C4-2B (cell line): Measurements from ENCODE around the gene HPCAL1.

ENCODE experiments used
- H3K27ac ChIP-seq: fragments of 450-650 bp; 2 replicates; pipeline ENCODE4 v1.5.1; 2017
- ZFX ChIP-seq: fragments of 450-650 bp; IDR thresholded peaks from 2 replicates; pipeline ENCODE4 v1.6.1; 2017
- TF ChIP-seq, protein P1 (sequence below): fragments of 450-650 bp; conservative IDR thresholded peaks from 2 replicates; pipeline ENCODE4 v1.5.1; 2017; ENCODE audit warnings: mild to moderate bottlenecking

HPCAL1 gene

DNA sequence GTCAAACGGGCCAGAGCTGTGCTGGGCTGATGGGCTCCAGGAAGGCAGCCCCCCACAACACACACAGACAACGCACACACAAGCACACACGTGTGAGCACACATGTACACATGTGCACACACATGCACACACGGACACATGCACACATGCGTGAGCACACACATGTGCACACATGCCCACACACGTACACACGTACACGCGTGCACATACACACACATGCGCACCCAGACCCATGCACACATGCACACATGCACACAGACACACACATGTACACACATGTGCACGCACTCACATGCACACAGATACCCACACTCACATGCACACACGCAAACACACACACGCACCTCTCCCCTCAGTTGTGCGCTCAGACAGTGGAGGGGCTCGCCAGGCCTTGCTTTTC is 31.2 kb upstream of the HPCAL1 start:
- no peak for TF ChIP-seq ZFX
- TF ChIP-seq, protein P1, sequence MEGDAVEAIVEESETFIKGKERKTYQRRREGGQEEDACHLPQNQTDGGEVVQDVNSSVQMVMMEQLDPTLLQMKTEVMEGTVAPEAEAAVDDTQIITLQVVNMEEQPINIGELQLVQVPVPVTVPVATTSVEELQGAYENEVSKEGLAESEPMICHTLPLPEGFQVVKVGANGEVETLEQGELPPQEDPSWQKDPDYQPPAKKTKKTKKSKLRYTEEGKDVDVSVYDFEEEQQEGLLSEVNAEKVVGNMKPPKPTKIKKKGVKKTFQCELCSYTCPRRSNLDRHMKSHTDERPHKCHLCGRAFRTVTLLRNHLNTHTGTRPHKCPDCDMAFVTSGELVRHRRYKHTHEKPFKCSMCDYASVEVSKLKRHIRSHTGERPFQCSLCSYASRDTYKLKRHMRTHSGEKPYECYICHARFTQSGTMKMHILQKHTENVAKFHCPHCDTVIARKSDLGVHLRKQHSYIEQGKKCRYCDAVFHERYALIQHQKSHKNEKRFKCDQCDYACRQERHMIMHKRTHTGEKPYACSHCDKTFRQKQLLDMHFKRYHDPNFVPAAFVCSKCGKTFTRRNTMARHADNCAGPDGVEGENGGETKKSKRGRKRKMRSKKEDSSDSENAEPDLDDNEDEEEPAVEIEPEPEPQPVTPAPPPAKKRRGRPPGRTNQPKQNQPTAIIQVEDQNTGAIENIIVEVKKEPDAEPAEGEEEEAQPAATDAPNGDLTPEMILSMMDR: no peak
- H3K27ac ChIP-seq: no peak overlapping the region

DNA sequence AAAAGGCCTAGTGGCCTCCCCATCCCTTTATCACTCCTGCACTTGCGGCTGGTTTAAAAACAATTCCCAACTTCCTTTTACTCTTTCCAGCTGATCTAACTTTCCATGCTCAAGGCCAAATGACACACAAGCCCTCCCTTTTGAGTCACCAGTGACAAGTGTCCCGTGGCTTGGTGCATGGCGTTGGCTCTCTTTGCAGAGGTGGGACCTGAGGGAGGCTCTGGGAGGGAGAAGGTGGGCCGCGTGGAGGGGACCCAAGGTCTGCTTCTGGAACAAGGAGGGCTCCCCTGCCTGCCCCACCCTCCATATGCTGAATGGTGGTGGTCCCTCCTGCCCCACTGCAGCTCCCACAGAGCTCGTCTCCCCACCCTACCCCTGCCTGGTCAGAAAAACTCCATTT is 30.8 kb upstream of the HPCAL1 start:
- no peak overlapping the region for H3K27ac ChIP-seq
- TF ChIP-seq, protein P1: no peak
- no peak for TF ChIP-seq ZFX

DNA sequence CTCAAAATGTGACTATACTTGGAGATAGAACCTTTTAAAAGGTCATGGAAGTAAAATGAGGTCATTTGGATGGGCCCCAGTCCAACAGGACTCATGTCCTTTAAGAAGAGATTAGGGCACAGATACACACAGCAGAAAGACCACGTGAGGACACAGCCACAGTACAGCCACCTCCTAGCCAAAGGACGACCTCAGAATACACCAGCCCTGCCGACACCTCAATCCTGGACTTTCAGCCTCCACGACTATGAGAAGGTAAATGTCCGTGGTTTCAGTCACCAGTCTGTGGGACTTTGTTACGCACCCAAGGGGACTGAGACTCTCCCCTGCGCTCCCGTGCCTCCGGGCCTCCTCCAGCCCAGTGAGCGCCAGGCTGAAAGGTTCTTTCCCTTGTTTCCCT is 30.2 kb upstream of the HPCAL1 start:
- TF ChIP-seq ZFX: no peak
- TF ChIP-seq, protein P1: no peak

DNA sequence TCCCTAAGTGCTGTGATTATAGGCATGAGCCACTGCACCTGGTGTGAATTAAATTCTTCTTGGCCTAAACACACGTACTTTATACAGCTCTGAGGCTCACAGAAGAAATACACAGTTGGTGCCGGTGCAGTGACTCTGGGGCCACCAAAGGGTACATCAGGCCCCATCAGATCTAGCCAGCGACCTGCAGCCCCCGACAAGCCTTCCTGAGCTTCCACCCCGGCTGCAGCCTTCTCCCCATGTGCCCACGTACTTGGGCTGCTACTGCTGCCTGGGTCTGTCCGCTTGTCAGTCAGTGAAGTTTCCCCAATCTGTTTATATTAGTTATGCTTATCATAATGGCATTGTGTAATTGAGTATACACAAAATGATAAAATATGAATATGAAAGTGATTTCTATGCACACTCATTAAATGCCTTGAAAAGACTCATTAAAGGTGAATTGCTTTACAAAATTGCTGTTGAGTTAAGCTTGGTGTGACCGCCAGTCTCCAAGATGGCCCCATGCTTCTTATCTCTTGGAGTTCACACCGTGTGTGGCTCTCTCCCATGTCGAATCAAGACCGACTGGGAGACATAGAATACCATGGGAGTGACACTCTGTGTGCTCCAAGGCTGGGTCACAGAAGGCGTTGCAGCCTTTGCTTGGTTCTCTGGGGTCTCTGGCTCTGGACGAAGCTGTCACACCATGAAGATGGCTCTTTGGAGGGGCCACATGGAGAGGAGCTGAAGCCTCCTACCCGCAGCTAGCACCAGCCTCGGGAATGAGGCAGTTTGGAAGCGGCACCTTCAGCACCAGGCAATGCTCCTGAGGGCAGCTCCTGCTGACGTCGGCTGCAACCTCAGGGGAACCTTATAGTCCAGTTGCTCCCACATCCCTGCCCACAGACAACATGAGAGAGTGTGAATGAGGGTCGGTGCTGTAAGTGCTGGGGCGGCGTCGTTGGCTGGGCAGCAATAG is 29.2 kb upstream of the HPCAL1 start:
- TF ChIP-seq ZFX: no peak
- TF ChIP-seq, protein P1: no peak
- no peak overlapping the region for H3K27ac ChIP-seq

More for the DNA sequence above, 30.2 kb upstream of the HPCAL1 start:
- H3K27ac ChIP-seq: no peak overlapping the region

DNA sequence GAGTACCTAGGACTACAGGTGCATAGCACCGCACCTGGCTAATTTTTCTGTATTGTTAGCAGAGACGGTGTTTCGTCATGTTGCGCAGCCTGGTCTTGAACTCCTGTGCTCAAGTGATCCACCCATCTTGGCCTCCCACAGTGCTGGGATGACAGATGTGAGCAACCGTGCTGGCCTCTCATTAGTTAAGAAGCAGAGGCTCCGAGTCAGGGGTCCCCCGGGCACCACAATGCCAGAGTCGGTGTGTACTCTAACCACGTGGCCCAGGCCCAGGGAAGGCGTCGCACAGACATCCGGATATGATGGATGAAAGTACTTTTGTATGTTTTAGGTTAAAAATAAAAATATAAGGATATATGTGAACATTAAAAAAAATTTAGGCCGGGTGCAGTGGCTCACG is 28.3 kb upstream of the HPCAL1 start:
- TF ChIP-seq, protein P1: no peak
- no peak for TF ChIP-seq ZFX
- no peak overlapping the region for H3K27ac ChIP-seq

DNA sequence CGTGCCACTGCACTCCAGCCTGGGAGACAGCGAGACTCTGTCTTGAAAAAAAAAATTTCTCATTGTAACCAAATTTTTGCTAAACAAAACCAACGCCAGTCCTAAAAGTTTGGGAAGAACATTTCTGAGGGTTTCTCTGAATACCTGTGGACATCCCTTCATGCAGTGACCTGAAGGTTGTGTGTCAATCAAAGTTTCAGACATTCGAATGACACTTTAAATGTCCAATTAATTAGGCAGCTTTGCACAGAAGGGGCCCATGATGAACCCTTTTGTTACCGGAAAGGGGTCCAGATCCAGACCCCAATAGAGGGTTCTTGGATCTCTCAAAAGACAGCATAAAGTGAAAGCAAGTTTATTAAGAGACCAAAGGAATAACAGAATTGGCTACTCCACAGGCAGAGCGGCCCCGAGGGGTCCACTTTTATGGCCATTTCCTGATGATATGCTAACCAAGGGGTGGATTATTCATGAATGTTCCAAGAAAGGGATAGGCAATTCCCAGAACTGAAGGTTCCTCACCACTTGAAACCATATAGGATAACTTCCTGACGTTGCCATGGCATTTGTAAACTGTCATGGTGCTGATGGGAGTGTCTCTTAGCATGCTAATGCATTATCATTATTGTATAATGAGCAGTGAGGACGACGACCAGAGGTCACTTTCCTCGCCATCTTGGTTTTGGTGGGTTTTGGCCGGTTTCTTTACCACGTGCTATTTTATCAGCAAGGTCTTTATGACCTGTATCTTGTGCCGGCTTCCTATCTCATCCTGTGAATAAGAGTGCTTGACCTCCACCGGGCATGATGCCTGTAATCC is 27.5 kb upstream of the HPCAL1 start:
- H3K27ac ChIP-seq: no peak overlapping the region
- TF ChIP-seq, protein P1: no peak
- no peak for TF ChIP-seq ZFX
